ENCODE measurements around the gene THSD4.

GRCh38 chr15:71121442-71121841 is 6.2 kb downstream of the THSD4 start:
- no peak for TF ChIP-seq CTCF (IDR thresholded peaks at IDR 0.05; ENCODE audit: low read length)
- no peak for TF ChIP-seq EZH2 (IDR thresholded peaks at IDR 0.05; ENCODE audit: borderline replicate concordance, low read length)
